Osteocyte (in vitro differentiated cells): ENCODE results near the gene ARHGAP27. TPM values are rescaled to one million over a fixed set of nuclear protein-coding genes. Genes with fewer than 3 reads are reported as not detected.
A peak's percentile ranks its signal among the peaks of the same experiment; 100 is the strongest.

Experiments
- DNase-seq: peaks from one replicate; pipeline ENCODE4 v3.0.0; 2021; ENCODE audit warnings: mixed read lengths; ENCODE audit not compliant: unreplicated experiment; ENCODE audit errors: extremely low spot score
- H3K27ac Mint-ChIP-seq: one replicate; pipeline ENCODE4 v1.8.0; 2021; ENCODE audit warnings: mild to moderate bottlenecking, mixed read lengths; ENCODE audit not compliant: unreplicated experiment
- H3K27me3 Mint-ChIP-seq: one replicate; pipeline ENCODE4 v1.8.0; 2021; ENCODE audit warnings: mixed read lengths; ENCODE audit not compliant: unreplicated experiment
- H3K36me3 Mint-ChIP-seq: one replicate; pipeline ENCODE4 v1.8.0; 2021; ENCODE audit warnings: mixed read lengths; ENCODE audit not compliant: unreplicated experiment
- H3K4me1 Mint-ChIP-seq: one replicate; pipeline ENCODE4 v1.8.0; 2021; ENCODE audit warnings: mixed read lengths; ENCODE audit not compliant: unreplicated experiment
- H3K4me3 Mint-ChIP-seq: one replicate; pipeline ENCODE4 v1.8.0; 2021; ENCODE audit warnings: mild to moderate bottlenecking, moderate library complexity, mixed read lengths; ENCODE audit not compliant: unreplicated experiment
- H3K9me3 Mint-ChIP-seq: one replicate; pipeline ENCODE4 v1.8.0; 2021; ENCODE audit warnings: mixed read lengths; ENCODE audit not compliant: unreplicated experiment
- total RNA-seq: library from RNA; stranded (reverse); gene quantifications from 2 replicates; pipeline ENCODE4 v1.2.1, GENCODE V29; 2021
- TF ChIP-seq, protein P1 (sequence below): fragments of 200-600 bp; sonication (generic); IDR thresholded peaks from 2 replicates; pipeline ENCODE4 v1.5.0; 2021; ENCODE audit warnings: antibody characterized with exemption, mild to moderate bottlenecking, moderate library complexity

The ARHGAP27 gene
- total RNA-seq, 1 donor from 2014 or later: 1.6 TPM

DNA sequence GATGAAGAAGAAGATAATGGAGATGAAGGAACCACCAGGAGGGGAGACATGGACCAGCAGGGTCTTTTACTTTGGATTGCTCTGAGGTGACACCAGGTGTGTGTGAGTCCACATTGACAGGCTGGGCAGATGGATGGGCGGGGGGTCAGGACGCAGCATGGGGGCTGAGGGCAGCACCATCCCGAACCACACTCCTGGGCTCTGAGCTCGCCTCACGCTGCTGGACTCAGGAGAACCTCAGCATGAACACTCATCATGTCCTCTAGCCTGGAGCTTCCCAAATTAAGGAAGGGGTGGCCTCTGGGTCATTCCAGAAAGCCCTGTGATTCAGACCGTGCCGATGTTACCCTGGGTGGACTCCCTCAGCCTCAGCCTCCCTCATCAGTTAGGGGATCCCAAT is 65.5 kb downstream of the ARHGAP27 start:
- TF ChIP-seq, protein P1, sequence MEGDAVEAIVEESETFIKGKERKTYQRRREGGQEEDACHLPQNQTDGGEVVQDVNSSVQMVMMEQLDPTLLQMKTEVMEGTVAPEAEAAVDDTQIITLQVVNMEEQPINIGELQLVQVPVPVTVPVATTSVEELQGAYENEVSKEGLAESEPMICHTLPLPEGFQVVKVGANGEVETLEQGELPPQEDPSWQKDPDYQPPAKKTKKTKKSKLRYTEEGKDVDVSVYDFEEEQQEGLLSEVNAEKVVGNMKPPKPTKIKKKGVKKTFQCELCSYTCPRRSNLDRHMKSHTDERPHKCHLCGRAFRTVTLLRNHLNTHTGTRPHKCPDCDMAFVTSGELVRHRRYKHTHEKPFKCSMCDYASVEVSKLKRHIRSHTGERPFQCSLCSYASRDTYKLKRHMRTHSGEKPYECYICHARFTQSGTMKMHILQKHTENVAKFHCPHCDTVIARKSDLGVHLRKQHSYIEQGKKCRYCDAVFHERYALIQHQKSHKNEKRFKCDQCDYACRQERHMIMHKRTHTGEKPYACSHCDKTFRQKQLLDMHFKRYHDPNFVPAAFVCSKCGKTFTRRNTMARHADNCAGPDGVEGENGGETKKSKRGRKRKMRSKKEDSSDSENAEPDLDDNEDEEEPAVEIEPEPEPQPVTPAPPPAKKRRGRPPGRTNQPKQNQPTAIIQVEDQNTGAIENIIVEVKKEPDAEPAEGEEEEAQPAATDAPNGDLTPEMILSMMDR: no peak
- no peak for DNase-seq
- peak overlapping the region; percentile 7 for H3K27ac Mint-ChIP-seq
- H3K4me1 Mint-ChIP-seq: peaks cover 57% of the 10 kb centered on the region
- no peaks in the 10 kb centered on the region for H3K36me3 Mint-ChIP-seq
- H3K27me3 Mint-ChIP-seq: no peaks in the 10 kb centered on the region
- H3K4me3 Mint-ChIP-seq: no peak overlapping the region
- no peaks in the 10 kb centered on the region for H3K9me3 Mint-ChIP-seq

DNA sequence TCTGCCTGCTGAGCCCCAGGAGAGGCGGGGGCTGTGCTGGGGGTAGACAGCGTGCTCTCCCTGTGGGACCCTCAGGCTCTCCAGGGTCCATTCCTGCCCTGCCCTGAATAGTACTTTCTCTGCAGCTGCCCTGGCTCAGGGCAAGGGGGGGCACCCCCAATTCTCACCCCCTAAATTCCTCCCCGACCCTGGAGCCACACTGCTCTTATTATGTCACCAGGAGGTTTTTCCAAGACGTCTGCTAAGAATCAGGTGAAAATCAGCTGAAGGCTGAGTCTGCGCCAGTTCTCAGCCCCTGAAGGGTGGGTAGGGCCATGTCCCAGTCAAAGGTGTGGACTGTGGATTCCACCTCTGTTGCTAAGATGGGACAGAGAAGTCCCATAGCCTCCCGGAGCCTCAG is 66.0 kb downstream of the ARHGAP27 start:
- no peaks in the 10 kb centered on the region for H3K27me3 Mint-ChIP-seq
- no peaks in the 10 kb centered on the region for H3K9me3 Mint-ChIP-seq
- H3K27ac Mint-ChIP-seq: no peak overlapping the region
- peaks cover 52% of the 10 kb centered on the region for H3K4me1 Mint-ChIP-seq
- no peaks in the 10 kb centered on the region for H3K36me3 Mint-ChIP-seq
- H3K4me3 Mint-ChIP-seq: no peak overlapping the region
- no peak for DNase-seq
- TF ChIP-seq, protein P1: no peak

DNA sequence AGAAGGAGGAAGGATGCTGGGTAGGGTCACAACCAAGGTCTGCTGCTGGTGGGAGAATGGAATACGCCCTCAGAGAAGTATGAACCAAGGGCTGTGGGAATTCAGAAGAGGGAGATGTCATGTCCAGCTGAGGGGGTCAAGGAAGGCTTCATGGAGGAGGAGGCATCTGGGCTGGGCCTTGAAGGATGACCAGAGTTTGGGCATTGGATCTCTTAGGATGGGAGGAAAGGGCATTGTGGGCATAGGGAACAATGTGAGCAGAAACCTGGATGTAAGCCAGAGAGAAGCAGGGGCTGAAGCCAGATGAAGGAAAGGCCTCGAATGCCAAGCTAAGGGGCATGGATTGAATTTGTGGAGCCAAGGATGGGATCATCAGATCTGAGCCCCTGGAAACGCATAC is 66.6 kb downstream of the ARHGAP27 start:
- H3K4me1 Mint-ChIP-seq: peaks cover 48% of the 10 kb centered on the region
- H3K27me3 Mint-ChIP-seq: no peaks in the 10 kb centered on the region
- DNase-seq: no peak
- H3K36me3 Mint-ChIP-seq: no peaks in the 10 kb centered on the region
- H3K4me3 Mint-ChIP-seq: no peak overlapping the region
- no peak overlapping the region for H3K27ac Mint-ChIP-seq
- H3K9me3 Mint-ChIP-seq: no peaks in the 10 kb centered on the region
- TF ChIP-seq, protein P1: no peak

DNA sequence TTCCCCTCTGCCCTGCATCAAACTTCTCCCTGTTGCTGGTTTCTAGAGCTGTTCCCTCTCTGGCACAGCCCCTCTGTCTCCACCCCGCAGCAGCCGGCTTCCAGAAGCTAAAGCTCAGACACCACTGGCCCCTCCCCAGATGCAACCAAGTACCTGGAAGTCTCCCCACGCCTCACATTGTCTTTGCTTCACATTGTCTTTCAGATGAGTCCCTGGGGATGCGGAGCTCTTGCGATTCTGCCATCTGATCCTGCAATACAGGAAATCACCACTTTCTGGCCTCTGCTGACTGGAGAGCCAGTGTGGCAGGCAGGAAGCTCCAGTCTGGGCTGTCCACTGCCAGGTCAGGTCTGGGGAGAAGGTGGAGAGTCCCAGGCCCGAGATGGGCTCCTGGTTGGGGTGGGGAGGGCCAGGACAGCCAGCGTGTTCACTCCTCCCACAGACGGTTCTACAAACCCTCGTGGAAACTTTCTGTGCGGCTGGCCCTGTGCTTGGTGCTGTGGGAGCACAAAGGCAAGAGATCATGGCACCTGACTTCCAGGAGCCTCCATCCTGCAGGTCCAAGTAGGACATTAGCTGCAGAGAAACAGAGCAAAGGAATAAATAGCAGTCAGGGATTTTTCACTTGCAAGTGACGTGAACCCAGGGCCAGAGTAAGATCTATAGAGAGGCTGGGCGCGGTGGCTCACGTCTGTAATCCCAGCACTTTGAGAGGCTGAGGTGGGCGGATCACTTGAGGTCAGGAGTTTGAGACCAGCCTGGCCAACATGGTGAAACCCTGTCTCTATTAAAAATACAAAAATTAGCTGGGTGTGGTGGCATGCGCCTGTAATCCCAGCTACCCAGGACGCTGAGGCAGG is 67.9 kb downstream of the ARHGAP27 start:
- Mint-ChIP-seq H3K36me3 (no peaks in the 10 kb centered on the region), H3K27ac (peak overlapping the region; percentile 50), H3K4me1 (peaks cover 40% of the 10 kb centered on the region), H3K9me3 (no peaks in the 10 kb centered on the region), H3K4me3 (no peak overlapping the region), H3K27me3 (no peaks in the 10 kb centered on the region)
- no peak for DNase-seq
- TF ChIP-seq, protein P1: no peak

DNA sequence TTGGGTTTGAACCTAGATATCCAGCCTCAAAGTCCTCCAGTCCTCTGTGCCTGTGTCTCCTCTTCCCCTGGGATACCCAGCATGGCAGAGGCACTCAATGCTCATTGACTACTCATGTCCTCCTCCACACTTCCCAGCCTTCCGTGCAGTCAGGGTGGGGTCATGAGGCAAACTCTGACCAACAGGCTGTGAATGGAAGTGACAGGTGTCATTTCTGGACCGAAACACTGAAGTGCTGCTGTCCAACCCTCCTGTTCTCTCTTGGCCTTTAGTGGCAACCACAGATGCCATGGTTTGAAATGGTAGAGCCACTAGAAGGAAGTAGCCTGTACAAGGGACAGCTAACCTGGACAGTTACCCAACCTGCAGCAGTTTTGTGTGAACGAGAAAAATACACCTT is 69.2 kb downstream of the ARHGAP27 start:
- Mint-ChIP-seq H3K4me3 (no peak overlapping the region), H3K27ac (no peak overlapping the region), H3K36me3 (no peaks in the 10 kb centered on the region), H3K4me1 (peaks cover 27% of the 10 kb centered on the region), H3K27me3 (no peaks in the 10 kb centered on the region), H3K9me3 (no peaks in the 10 kb centered on the region)
- DNase-seq: no peak
- TF ChIP-seq, protein P1: no peak
